Activated CD4-positive, alpha-beta T cell treated with anti-CD3 and anti-CD28 coated beads for 1 hour (primary cell): ENCODE data around the gene ALB.
"Not testable (repeated sequence)": the region's sequence is repeated elsewhere in the genome, so short reads cannot be mapped to it uniquely, and the experiment has no call there.

Source experiments
- DNase-seq: peaks from one replicate; pipeline ENCODE4 v3.0.0-alpha.2; 2020

ALB gene

DNA sequence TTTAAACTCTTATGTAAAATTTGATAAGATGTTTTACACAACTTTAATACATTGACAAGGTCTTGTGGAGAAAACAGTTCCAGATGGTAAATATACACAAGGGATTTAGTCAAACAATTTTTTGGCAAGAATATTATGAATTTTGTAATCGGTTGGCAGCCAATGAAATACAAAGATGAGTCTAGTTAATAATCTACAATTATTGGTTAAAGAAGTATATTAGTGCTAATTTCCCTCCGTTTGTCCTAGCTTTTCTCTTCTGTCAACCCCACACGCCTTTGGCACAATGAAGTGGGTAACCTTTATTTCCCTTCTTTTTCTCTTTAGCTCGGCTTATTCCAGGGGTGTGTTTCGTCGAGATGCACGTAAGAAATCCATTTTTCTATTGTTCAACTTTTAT, at the start of gene ALB:
ALB (plus strand) TSS at position 246 of the 400 bp plus-strand sequence; CDS start at position 287, 41 bp downstream.
- no peak for DNase-seq

DNA sequence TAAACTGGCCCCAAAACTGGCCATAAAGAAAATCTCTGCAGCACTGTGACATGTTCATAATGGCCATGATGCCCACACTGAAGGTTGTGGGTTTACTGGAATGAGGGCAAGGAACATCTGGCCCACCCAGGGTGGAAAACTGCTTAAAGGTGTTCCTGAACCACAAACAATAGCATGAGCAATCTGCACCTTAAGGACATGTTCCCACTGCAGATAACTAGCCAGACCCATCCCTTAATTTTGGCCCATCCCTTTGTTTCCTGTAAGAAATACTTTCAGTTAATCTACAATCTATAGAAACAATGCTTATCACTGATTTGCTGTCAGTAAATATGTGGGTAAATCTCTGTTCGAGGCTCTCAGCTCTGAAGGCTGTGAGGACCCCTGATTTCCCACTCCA, 46.9 kb upstream of the ALB start:
- DNase-seq = not testable (repeated sequence)

DNA sequence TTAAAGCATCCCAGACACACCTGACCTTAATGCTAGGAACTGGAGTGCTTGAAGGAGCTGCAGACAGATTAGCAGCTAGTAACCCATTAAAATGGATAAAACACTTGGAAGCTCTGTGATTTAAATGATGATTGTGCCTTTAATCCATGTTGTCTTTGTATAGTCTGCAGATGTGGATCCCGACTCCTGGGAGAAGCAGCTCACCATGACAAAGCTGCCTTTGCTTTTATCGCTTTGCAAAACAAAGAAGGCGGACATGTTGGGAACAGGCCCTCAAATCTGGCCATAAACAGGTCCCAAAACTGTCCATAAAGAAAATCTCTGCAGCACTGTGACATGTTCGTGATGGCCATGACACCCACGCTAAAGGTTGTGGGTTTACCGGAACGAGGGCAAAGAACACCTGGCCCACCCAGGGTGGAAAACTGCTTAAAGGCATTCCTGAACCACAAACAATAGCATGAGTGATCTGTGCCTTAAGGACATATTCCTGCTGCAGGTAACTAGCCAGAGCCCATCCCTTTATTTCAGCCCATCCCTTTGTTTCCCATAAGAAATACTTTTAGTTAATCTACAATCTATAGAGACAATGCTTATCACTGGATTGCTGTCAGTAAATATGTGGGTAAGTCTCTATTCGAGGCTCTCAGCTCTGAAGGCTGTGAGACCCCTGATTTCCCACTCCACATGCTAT, 34.4 kb upstream of the ALB start:
- not testable (repeated sequence) for DNase-seq

DNA sequence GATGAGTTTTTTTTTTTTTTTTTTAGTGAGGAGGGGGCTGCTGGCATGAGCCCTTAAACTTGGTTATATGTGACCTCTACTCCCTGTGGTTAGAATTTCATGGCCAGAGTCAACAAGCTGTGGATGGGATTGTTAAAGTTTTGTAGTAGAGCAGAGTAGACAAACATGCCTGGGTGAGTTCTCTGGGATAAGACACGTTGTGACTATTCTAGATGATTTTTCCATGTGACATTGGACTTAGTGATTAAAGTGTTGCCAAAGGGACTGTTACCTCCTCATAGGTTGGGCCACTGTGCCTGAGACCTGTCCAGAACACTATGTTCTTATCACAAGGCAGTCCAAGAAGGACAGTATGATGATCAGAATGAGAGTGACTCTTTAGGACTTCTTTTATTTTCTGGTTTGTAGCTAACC, 28.8 kb upstream of the ALB start:
- no peak for DNase-seq

DNA sequence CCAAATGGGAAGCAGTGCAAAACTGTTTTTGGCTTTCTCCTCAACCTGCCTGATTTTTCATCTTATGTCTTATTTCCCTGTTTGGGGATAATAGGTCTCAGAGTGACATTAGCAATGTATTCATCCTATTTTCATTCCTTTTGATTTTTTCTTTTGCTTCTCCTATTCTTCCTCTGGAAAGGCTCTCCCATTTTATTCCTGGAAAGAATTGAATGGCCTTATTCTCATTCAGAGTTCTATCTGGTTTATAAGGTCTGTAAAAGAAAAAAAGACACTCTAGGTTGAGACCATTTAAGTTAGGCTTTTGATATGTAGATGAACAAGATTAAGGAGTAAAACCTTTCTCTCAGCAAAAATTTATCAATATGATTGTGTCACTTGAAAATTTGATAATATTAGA, 27.8 kb upstream of the ALB start:
- DNase-seq = no peak

DNA sequence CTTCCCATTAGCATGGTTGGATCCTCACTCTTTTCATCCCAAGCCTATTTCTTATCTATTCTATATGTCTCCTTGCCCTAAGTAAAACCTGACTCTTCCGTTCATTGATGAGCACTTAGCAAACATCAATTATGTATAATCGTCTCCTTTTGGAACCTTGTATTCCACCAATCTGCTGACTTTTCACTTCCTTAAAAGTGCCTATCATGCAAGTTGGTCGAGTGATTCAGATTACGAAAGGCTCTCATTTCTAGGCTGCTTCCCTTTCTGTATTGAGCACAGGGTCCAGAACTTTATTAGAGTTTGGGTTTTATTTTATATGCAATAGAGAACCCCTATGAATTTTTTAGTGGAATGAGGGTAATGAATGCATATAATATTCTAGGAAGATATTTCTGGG, 27.1 kb upstream of the ALB start:
- DNase-seq = no peak

DNA sequence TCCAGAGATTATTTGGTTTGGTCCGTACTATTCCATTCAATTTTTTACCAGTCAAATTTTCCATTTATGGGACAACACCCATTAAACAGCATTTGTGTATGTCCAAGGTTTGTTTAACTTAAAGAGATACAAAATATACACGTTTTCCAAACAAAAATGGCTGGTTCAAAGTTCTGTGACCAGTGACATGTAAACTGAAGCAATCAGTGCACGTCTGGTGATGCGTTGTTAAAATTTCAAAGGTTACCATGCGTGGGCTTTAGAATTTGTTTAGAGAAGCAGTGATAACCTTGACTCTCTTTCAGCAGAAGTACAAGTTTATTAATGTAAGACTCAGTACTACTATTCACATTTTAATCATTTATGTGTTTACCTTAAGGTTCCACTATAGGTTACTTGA, 25.2 kb upstream of the ALB start:
- no peak for DNase-seq

DNA sequence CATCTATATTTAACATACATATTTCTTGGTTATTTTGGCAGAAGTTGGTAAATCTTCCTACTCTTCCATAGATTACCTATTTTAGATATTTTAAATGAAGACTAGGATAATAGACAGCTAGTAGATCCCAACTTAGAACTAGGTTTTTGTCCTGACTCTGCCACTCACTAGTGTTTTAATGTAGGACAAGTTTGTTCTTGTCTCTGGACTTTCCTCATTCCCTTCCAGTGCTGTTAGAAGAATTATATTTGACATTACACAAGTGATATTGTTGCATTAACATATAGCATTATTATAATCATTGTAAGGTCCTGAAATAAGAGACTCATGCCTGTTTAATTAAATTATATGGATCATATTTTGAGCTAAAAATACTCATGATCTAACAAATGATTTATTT, 24.1 kb upstream of the ALB start:
- DNase-seq = no peak

DNA sequence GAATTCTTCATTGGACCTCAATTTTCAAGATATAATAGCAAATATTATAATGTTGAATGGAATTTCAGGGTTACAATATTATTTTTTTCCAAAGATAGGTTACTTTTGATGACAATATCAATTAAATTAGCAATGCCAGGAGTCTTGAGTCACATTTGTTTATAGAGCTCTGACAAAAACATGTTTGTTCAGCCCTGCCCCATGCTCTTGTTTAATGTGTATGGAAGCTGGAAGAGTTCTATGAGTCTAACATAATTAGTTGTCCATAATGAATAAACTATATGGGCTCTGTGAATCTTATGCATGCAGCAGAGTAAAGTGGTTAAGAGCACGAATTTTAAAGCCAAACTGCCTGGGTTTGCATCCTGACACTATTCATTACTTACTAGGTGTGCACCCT, 22.9 kb upstream of the ALB start:
- no peak for DNase-seq

DNA sequence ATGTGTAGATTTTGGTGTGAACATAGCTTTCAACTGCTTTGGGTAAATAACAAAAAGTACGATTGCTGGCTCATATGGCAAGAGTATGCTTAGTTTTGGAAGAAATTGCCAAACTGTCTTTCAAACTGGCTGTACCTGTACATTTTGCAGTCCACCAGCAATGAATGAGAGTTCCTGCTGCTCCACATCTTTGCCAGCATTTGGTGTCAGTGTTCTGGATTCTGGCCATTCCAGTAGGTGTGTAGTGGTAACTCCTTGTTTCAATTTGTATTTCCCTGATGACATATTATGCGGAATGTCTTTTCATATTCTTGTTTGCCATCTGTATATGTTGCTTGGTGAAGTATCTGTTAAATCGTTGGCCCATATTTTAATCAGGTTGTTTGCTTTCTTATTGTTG, 20.6 kb upstream of the ALB start:
- DNase-seq = no peak

DNA sequence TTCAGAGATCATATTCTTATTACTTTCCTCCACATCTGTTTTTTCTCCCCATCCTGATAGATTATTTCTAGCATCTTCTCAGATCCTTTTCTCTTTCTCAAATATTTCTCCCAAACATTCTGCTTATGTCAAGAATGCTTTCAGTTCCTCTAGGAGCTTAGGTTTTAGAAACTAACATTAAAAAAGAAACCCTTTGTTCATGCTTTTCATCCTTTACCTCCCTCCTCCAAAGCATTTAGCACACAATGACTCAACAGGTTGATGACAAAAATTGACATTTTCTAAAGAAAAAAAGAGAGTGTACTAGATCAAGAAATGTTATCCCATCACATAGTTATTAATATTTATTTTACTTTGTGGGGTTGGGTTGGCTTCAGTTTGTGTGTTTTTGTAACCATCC, 16.5 kb upstream of the ALB start:
- no peak for DNase-seq

DNA sequence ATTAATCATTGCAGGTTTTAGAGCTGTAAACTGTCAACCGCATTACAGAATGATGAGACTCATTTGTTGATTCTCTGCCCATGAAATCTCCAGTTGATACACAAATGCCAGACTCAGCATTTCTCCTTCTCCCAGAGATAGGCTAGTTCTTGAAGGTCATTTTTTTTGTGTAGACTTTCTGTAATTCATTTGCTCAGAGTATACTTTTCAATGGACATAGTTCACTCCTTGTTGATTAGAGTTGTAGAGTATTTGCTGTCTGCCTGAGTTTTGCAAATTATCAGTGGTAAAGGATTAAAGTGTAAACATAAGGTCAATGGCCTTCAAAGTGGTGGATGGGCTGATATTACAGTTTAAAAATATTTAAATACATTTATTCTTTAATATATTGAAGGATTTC, 15.2 kb upstream of the ALB start:
- no peak for DNase-seq

DNA sequence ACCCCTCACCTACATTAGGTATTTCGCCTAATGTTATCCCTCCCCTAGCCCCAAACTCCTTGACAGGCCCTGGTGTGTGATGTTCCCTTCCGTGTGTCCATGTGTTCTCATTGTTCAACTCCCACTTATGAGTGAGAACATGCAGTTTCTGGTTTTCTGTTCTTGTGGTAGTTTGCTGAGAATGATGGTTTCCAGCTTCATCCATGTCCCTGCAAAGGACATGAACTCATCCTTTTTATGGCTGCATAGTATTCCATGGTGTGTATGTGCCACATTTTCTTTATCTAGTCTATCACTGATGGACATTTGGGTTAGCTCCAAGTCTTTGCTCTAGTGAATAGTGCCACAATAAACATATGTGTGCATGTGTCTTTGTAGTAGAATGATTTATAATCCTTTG, 14.4 kb upstream of the ALB start:
- DNase-seq = not testable (repeated sequence)

DNA sequence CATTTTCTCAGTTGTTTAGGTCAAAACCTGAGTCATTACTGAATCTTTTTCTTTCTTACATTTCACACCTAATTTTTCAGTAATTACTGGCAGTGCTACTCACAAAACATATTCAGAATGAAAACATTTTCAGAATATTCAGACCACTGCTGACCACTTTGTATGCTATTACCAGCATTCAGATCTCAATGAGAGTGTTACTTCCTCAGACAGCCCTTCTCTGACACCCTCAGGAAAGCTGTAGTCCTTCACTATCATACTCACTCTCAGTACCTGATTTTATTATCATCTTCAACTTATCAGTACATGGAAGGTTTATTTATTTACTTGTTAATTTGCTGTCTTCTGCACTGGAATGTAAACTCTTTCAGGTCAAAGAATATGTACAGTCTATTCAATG, 12.3 kb upstream of the ALB start:
- no peak for DNase-seq

DNA sequence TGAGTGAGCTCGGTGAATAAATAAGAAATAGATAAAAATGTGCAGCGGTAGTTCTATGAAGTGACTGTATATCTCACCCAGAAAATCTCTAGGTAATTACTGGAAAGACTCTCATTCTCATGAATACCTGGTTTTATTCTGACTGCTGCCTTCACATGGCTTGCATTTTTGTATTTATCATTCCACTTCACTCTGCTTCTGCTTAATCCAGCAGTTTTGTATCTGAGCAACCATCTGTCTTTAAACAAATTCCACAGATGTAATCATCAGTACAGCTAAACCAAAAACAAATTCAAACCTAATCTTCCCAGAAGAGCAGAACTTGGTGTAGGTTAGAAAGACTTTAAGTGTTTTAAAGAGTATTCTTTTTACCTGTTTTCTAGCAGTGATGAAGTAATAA, 11.2 kb upstream of the ALB start:
- DNase-seq = no peak

DNA sequence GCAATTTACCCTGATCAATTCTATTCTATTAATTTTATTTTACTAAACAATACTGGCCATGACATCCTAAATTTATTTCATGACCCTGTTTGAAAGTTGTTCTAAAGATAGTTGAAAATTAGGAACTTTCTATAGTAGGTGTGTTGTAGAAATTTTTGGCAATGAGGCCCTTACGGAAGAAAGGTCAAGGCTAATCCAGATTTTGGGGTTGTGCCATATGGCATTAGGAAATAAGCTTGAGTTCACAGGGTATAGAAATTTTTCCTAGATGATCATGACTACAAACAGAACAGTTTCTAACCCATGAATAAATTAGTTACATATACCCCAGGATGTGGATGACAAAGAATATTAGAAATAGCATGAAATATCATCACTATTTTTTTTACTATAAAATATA, 7.8 kb upstream of the ALB start:
- no peak for DNase-seq

DNA sequence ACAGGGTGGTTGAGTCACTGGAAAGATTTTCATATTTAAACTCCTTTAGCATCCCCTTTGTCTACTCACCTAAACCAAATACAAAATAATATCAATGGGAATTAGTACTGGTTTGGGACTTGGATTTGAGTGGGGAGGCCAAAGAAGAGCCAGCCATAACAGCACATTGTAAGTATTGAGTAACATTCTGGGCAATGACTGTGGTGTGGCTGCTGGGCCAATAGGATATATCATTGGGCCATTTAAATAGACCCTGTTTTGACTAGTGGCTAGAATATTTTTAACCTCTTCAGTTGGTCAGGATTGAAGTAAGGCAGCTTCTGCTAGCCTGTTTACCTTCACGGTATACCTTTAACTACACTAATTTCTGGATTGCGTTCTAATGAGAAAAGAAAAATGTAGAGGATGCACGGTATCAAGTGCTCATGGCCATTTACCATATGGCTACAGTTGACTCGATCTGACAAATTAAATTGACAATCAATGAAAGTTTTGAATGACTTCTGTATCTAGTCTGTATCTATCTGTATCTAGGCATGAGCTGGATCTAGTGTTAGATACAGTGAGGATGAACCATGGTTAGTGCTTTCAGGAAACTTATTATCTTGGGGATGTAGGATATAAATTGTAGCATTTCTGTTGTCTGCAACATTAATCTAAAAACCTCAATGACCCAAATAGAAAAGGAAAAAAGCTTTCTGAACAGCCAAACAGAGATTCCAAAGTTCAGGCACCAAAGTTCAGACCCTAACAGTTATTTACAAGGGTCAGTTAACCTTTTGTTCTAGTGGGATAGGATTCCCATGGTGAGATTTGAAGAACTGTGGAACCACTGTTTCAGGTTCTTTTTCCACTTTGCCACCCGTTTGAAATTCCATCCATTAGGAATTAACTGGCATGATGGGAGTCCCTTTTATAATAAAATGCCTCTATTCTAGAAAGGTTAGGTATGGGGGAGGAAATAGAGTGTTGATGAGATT, 6.8 kb upstream of the ALB start:
- no peak for DNase-seq

DNA sequence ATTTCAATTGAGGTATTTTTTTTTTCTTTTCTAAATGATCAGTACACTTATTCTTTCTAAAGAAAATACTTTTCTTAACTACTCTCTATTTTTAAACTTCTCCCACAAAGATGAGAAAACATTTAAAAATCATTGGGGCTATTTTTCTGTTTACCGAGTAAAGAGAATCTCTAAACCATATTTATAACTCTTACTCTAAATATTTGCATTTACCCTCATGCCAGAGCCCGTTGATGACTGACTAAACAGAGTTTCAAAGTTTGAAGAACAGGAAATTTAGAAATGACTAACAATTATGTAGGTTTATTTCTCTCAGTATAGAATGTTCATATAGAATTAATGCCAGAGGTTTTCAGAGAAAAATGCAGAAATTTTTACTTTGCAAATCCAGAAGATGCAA, 2.7 kb upstream of the ALB start:
- no peak for DNase-seq

DNA sequence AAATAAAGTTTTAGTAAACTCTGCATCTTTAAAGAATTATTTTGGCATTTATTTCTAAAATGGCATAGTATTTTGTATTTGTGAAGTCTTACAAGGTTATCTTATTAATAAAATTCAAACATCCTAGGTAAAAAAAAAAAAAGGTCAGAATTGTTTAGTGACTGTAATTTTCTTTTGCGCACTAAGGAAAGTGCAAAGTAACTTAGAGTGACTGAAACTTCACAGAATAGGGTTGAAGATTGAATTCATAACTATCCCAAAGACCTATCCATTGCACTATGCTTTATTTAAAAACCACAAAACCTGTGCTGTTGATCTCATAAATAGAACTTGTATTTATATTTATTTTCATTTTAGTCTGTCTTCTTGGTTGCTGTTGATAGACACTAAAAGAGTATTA, 370 bp downstream of the ALB start:
- no peak for DNase-seq

DNA sequence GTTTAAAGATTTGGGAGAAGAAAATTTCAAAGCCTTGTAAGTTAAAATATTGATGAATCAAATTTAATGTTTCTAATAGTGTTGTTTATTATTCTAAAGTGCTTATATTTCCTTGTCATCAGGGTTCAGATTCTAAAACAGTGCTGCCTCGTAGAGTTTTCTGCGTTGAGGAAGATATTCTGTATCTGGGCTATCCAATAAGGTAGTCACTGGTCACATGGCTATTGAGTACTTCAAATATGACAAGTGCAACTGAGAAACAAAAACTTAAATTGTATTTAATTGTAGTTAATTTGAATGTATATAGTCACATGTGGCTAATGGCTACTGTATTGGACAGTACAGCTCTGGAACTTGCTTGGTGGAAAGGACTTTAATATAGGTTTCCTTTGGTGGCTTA, 1.1 kb downstream of the ALB start:
- DNase-seq = no peak

DNA sequence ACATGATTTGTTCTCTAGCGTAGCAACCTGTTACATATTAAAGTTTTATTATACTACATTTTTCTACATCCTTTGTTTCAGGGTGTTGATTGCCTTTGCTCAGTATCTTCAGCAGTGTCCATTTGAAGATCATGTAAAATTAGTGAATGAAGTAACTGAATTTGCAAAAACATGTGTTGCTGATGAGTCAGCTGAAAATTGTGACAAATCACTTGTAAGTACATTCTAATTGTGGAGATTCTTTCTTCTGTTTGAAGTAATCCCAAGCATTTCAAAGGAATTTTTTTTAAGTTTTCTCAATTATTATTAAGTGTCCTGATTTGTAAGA, 2.4 kb downstream of the ALB start:
- no peak for DNase-seq

DNA sequence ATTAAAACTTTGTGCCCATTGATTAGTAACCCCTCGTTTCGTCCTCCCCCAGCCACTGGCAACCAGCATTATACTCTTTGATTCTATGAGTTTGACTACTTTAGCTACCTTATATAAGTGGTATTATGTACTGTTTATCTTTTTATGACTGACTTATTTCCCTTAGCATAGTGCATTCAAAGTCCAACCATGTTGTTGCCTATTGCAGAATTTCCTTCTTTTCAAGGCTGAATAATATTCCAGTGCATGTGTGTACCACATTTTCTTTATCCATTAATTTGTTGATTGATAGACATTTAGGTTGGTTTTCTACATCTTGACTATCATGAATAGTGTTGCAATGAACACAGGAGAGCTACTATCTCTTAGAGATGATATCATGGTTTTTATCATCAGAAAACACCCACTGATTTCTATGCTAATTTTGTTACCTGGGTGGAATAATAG, 3.2 kb downstream of the ALB start:
- DNase-seq = no peak

DNA sequence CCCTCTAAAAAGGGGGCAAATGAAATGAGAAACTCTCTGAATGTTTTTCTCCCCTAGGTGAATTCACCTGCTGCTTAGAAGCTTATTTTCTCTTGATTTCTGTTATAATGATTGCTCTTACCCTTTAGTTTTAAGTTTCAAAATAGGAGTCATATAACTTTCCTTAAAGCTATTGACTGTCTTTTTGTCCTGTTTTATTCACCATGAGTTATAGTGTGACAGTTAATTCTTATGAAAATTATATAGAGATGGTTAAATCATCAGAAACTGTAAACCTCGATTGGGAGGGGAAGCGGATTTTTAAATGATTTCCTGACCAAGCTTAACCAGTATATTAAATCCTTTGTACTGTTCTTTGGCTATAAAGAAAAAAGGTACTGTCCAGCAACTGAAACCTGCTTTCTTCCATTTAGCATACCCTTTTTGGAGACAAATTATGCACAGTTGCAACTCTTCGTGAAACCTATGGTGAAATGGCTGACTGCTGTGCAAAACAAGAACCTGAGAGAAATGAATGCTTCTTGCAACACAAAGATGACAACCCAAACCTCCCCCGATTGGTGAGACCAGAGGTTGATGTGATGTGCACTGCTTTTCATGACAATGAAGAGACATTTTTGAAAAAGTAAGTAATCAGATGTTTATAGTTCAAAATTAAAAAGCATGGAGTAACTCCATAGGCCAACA, 4.2 kb downstream of the ALB start:
- no peak for DNase-seq
